Measurements from ENCODE around the gene ARHGAP24. TPM values are rescaled to one million over a fixed set of nuclear protein-coding genes. Genes with fewer than 3 reads are reported as not detected.

ARHGAP24 gene
- total RNA-seq, 1 donor from 2014 or later: 48.6 TPM

DNA sequence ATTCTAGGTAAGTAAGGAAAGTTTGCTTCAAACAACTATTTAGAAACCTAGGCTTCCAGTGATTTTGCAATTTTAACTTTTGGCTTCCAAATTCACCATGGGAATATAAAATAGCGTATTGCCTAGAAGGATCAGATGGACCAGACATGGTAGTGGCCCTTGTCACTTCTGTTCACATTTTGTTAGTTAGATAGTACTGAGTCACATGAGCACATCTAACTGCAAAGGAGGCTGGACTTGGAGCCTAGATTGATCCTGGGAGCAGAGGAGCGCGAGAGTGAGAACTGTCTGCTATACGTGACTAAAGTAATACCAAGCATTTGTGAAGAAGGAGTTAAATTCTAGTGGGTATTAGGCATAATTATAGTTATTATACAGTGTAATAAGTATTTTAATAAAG lies 102.4 kb downstream of the ARHGAP24 start:
- no peak for DNase-seq (ENCODE audit: low spot score)

DNA sequence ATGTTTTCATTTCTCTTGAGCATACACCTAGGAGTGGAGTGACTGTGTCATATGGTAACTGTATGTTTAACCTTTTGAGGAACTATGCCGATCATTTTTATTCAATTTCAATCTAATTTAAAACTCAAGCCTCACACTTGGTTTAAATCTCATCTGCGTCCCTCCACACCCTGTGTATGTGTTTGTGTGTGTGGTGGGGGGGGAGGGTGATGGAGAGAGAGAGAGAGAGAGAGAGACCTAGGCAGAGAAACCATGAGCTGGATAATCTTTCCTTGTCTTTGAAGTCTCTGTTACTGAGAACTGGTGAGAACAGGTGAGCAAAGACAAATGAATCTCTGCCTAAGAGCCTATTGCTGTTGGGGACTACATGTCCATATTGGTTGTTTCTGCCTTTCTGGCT lies 105.0 kb downstream of the ARHGAP24 start:
- DNase-seq (ENCODE audit: low spot score): no peak

DNA sequence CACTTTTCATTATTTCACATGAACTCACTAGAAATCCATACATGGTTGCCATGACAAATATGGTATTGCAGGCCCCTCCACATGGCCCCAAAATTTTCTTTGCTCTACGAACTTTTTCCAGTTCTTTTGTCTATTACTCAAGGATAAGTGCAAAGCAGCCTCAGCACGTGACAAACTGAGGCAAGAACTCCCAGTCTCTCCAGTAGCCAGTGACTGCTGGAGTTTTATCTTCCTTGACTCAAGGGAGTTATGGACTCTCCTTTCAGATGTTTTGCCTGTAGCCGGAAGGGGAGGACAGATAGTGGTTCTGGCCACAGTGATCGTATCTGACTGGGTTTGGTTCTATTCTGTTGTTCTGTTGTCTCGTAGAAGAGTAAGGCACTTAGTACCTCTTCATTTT lies 105.5 kb downstream of the ARHGAP24 start:
- DNase-seq (ENCODE audit: low spot score): no peak

DNA sequence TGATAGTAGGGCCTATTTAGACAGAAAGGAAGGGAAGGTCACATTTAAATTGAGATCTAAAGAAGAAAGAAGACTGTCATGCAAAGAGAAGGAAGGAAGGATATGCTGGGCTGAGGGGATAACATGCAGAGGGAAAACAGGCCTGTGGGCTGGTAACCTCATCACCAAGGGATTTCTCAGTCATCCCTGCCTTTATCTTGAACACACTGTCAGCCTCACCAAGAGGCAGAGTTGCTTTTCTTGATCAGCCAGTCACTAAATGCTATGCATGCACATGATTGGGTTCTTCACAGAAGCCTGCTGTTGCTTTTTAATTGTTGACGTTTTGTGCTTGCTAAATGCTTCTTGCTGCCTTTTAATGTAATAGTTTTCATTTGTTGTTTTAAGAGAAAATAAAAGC lies 113.0 kb downstream of the ARHGAP24 start:
- no peak for DNase-seq (ENCODE audit: low spot score)

DNA sequence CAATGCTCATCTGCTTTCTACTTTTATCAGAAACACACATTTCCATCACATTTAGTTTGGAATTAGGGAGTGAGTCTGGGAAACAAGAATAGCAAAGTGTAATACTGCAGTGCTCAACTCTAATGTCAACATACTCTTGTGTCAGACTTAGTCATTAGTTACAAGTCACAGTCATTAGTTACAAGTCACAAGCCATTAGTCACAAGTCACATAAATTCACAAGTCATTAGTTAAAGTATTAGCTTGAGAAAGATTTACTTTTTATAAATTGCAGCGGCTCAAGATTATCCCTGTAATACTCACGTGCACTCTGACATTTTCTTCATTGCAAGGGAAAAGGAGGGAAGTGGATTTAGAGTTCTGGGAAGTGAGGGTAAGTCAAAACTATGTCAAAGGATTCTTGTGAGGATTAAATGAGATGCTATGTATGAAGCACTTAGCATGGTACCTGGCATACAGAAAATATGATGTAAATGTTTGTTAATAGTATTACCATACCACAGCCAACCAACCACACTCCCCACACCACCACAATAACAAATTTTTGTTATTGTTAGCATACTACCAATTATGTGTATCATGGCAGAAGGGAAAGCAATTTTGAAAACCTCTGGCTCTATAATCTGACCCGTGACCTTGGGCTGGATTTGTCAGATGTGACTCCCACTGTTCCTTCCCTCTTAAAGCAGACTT lies 116.6 kb downstream of the ARHGAP24 start:
- DNase-seq (ENCODE audit: low spot score): no peak

DNA sequence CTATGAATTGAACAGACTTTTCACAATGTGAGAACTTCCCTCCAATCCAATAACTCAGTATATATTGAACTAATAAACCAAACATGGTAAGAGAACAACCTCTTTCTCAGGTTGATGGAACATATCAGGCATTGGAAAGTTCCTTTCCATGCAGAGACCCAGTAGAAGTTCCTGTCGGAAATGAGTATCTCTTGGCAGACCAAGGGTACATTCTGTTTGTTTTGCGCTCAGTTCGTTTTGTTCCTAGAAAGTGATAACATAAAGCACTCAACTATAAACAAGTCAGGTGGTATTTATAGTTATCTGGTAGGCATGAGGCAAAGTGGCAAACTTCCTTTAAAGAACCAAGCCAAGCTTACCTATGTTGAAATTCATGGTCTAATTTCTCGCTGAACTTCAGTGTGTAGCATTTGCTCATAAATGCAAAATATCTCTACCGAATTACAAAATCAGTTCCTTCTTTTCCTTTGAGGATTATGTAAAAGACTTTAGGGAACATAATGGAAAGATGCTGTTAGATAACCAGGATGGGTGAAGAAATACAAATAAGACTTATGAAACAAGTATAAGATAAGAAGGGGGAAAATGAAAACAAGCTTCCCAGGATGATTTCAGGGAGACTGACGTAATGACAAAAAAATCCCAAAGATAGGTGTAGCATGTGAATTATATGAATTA lies 120.3 kb downstream of the ARHGAP24 start:
- no peak for DNase-seq (ENCODE audit: low spot score)

DNA sequence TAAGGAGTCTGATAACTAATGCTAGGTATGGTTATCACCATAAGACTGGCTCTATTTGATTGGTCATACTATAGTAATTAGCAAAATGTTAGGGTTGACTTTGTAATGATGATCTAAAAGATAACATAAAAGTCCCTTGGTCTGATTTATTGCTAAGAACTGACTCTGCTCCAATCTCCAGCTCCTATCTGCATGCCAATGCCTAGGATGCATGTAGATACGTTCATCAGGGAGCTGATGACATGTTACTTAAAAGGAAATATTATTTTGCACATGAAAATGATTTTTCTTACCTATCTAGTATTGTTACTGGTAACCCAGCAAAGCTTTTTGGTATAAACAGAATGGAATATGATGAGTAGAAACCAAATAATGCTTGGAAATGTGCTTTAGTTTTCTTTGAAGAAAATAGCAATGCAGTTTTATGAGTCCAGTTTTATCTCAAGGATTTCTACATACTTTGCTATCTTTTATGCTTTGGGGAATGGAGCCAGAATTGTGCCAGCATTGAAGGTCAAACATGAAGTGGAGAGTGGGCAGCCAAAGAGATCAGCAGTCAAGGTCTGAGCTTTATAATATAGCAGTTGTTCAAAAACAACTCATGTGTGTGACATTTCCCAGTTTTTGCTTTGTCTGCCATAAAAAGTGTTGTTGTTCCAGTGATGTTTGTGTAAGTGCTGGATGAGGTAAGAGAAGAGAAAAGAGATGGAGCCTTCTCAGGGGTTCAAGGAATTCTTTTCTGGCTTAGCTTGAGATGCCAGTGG lies 121.0 kb downstream of the ARHGAP24 start:
- no peak for DNase-seq (ENCODE audit: low spot score)

DNA sequence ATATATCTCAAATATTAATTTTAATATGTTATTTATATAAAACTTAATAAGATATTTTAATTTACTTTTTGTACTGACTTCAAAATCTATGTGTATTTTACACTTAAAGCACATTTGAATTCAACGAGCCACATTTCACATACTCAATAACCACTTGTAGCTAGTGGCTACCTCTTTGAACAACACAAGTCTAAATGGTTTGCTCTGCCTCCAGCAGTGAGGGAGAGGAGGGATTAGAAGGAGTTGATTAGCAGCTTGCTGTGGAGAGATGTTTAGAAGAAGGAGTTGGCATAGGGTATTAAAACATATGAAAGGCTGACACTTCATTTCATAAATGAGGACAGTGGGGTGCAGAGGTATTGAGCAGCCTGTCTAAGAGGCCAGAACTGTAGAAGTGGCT lies 124.0 kb downstream of the ARHGAP24 start:
- no peak for DNase-seq (ENCODE audit: low spot score)

DNA sequence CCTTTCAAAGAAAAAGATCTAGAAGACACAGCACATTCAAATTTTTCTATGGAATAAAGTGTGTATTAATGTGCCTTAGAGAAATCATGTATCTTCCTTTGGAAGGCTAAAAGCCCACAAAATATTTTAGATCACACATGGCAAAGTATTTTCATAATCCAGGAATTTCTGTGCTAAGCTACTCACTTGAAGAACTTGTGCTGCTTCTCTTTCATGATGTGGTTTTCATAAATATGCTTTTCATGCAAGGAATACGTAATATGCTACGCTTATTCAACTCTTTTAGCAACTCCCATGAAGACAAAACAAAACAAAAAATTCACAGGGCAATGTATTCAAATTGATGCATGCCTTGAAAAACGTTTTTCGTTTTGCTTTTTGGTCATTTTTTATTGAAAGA lies 125.6 kb downstream of the ARHGAP24 start:
- DNase-seq (ENCODE audit: low spot score): no peak

DNA sequence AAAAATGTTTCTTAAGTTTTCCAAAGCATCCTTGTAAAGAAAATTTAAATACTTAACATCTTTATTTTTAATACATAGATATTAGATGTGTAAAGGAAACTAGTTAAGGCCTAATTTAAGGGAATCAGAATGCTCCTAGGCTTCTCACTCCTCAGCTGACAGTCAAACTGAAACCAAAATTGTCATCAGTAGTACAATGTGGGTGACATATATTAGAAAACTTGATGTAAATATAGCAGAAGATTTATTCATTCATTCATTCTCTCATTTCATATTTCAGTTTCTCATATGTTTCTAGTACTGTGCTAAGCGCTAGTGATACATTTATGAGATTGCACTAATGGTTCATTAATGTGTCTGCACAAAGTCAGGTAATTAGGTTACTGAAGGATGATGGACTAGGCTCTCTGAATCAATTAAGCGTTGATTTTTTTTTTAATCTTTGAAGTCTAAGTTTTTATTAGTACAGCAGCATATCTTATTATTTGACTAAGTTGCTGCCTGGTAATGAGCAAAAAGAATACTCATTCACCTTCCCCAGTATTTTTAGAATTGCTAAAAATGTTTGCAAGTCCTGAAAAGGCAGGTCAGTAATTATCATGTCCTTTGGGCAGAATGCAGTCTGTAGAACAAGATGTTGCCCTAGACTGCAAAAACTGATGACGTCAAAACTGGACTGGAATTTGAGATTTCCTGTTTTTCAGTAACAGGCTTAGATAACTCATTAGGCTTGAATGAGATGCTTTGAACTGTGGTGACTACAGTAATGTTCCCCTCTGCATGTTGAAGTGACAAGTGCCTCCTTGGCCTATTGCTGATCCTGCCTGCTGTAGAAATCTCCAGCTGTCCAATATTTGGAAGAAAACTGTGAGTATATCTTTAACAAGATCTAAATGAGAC lies 128.7 kb downstream of the ARHGAP24 start:
- no peak for DNase-seq (ENCODE audit: low spot score)

DNA sequence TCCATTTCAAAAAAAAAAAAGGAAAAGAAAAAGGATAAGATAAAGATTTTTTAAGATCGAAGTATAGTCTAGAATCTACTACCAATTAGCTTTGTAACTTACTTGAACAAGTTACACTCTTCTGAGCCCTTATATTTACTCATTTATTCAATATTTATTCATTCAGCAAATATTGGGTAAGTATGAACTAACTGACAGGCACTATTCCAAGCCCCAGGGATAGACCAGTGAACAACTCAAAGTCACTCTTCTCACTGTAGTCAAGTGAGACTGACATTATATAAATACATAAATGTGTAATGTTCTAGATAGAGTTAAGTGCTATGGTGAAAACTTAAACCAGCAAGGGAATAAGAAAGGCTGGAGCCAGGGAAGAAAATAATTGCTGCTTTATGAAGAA lies 131.6 kb downstream of the ARHGAP24 start:
- DNase-seq (ENCODE audit: low spot score): no peak

DNA sequence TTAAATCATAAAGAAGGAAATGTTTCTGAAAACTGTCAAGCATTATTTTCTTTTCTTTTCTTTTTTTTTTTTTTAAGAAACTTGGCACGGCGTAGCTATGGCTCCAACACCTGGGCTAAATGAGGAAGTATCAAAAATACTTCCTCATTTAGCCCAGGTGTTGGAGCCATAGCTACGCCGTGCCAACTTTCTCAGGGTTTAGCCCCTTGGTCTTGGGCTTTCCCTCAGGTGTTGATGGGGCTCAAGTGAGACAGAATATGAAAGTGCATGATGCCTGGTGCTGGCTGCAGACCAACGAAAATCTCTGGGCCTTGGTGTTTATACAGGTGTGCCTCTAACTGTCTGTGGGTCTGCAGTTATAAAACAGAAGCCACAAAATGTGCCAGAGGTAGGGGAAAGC lies 132.7 kb downstream of the ARHGAP24 start:
- DNase-seq (ENCODE audit: low spot score): no peak

DNA sequence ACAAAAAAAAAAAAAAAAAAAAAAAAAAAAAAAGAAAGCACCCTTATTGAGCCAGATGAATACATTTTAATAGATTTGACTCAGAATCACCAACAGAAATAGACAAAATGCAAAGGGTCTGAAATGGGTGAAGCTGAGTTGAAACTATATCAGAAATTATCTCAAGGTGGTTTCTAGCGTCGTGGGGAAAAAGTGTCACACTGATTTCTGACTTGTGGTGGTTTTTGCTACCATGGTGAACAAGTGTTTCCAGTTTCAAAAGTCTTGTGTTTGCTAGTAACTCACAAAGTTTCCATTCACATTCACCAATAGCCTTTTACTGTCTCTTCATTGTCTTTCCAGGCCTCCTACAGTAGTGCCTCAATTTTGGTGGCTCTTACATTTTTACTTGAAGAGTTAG lies 135.5 kb downstream of the ARHGAP24 start:
- no peak for DNase-seq (ENCODE audit: low spot score)

DNA sequence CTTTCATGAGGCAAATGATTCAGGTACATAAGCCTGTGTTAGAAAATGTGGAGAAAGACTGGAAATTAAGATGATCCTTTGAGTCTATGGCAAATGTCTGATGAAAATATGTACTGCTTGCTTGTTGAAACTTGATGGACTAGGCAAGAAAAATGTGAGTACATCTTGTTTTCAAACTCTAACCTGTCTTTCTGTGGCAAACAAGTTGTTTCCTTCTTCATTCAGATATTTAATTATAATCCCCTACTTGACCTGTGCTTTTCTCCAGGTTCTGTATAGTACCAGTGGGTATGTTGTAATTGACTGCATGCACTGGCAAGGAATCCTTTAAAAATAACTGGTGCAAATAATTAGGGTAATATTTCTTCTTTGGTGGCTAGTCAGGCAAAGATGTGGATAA lies 136.7 kb downstream of the ARHGAP24 start:
- no peak for DNase-seq (ENCODE audit: low spot score)

DNA sequence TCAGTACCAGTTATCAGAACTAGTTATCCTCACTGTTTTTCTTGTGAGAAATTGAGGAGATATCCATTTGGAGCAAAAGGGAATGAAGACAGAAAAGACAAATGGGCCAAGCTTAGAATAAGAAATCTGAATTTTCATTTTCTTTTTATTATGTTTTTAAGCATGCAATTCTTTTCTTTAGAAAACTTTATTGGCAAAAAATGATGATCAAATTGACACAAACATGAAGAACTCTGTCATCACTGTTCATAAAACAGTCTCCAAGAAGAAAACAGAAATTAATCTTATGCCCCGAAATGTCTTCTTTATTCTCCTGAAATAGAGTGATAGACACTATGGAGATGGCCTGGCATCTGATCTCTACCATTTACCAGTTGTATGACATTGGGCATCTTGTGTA lies 139.0 kb downstream of the ARHGAP24 start:
- no peak for DNase-seq (ENCODE audit: low spot score)

DNA sequence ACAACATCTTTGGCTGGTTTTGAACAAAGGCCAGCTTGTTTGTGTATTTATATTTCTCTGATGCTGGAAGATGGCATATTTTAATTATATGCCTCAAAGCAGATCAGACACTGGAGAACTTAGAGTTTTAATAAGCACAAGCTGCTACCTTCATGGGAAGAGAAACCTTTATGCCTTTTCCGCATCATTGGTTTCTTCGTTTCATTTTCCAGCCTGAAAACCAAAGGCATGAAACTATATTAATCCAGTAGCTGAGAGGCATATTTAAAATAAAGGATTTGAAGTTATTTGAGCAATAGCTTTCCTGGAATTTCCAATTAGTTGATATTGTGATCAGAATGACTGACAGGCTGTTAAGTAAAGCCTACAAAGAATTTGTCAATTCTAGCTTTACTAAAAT lies 141.0 kb downstream of the ARHGAP24 start:
- DNase-seq (ENCODE audit: low spot score): no peak

DNA sequence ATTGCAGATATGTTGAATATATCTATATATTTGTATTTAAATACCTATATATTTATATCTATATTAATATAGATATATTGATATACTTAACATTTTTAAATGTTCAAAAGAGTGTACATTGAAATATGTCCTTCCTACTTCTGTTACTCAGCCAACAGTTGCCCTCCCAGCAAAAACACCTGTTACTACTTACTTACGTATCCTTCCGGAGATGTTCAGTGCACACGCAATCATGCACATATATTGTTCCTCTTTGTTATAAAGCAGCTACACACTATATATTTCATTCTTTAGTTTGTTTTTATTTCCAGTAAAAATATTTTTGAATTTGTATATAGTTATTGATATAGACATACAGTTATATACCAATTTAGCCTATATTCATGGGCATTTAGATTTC lies 142.3 kb downstream of the ARHGAP24 start:
- DNase-seq (ENCODE audit: low spot score): no peak

DNA sequence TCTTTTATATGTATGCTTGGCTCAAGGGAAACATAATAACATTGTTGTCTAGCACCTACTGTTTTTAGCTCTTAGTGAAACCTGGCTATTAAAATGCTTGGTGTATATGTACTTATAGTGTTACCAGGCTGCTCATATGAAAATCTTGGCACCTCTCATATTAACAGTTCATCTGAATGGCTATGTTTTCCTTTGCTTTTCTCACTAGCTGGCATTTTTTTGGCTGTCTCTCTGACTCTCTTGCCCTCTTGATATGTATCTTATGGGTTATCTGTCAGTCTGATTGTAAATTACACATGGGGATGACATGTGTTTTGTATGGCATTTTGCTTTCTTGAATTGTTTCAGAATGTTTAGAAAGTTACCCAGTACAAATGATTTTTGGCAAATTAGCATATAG lies 158.0 kb downstream of the ARHGAP24 start:
- DNase-seq (ENCODE audit: low spot score): no peak

DNA sequence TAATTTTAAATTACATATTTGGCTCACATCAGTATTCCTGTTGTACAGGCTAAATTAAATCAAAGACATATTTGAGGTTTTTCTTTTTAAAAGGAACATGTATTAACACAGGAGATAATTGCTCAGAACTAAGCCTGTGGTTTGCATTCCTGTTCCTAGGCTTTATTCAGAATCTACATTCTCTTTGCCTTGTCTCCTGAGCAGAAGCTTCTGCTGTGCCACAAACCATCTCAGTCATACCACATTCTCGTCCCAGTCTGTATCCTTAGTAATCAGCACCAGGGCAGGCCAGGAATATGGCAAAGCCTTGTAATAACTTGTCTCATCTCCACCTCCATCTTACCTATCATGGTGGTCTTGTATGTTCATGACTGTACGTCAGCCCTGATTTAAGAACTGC lies 162.8 kb downstream of the ARHGAP24 start:
- DNase-seq (ENCODE audit: low spot score): no peak

DNA sequence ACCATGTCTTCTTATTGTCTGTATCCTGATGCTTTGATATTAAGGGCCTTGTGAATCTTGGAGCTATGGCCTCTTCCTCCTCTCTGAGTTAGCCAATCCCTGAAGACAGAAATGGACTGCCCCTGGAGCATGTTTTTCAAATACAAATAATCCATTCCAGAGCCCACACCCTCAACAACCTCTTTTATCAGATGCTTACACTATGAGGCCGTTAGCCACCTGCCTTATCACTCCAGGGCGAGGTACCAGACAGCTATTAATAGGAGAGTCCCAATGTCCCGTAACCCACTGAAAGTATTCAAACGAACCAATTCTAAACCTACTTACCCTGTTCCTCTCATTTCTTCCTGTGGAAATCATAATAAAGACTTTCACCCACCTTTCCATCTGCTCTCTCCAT lies 165.0 kb downstream of the ARHGAP24 start:
- DNase-seq (ENCODE audit: low spot score): no peak

DNA sequence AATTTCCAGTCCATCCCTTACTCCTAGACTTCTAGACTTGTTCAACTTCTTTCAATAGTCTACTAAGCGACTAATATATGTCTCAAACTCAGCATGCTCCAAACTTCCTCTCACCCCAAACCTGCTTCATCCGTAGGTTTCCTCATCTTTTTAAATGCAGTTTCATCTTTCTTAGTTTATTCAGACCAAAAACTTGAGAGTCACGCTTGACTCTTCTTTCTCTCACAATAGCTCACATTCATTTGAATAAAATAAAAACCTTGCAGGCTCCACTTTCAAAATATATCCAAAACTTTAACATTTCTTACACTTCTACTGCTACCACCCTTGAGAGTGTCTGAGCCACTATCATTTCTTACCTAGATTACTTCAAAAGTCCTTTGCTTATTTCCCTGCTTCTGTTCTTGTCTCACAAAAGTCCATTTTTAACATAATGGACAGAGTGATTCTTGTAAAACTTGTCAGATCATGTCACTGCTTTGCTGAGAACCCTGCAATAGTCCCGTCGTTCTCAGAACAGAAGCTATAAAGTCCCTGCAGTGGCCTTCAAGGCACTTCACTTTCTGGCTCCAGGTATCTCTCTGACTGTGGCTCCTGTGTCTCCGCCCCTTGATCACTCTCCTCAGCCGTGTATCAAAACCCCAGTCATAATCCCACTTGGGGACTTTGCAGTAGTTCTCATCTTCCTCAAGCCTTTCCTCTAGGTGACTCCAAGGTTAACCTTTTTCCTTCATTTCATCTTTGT lies 167.6 kb downstream of the ARHGAP24 start:
- no peak for DNase-seq (ENCODE audit: low spot score)
